Posterior cingulate gyrus (tissue), 11 donors: ENCODE results near the gene ATRNL1.

Source experiments
- DNase-seq, 10 donors: peaks; one replicate each; pipeline versions ENCODE4 v3.0.0 to v3.0.0-alpha.2; 2020 to 2021; ENCODE audit warnings: mixed read lengths in 3 of 10
- intact Hi-C: fragments of 100-400 bp; cut with DNase I; formaldehyde crosslinking; loops from one replicate; pipeline ENCODE4 v1.15.1; 2023

ATRNL1 gene

GRCh38 chr10:115867305-115867704, 774.1 kb downstream of the ATRNL1 start:
- intact Hi-C loops: no loop called here
- no peak for DNase-seq

- intact Hi-C loops: no loop called here
- no peak for DNase-seq
Observed at GRCh38 chr10:115871855-115872254, 778.7 kb downstream of the ATRNL1 start.

DNA sequence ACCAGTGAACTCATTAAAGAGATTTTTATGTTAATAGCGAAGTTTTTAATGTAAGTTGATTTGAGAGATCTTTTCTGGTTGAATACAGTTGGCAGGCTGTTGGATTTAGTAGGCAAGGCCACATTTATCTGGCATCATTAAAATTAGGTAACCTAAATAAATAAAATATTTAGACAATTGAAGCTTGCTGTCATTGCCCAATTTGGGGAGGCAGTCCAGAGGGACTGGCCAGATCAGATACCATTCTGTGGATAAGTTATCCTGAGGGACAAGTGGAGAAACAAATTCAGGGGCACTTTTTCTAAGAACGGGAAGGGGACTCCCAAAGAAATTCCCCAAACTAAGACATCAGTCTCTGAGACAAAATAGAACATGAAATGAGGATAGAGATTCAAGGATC, 782.0 kb downstream of the ATRNL1 start:
- no peak for DNase-seq
- intact Hi-C loops: no loop called here

DNA sequence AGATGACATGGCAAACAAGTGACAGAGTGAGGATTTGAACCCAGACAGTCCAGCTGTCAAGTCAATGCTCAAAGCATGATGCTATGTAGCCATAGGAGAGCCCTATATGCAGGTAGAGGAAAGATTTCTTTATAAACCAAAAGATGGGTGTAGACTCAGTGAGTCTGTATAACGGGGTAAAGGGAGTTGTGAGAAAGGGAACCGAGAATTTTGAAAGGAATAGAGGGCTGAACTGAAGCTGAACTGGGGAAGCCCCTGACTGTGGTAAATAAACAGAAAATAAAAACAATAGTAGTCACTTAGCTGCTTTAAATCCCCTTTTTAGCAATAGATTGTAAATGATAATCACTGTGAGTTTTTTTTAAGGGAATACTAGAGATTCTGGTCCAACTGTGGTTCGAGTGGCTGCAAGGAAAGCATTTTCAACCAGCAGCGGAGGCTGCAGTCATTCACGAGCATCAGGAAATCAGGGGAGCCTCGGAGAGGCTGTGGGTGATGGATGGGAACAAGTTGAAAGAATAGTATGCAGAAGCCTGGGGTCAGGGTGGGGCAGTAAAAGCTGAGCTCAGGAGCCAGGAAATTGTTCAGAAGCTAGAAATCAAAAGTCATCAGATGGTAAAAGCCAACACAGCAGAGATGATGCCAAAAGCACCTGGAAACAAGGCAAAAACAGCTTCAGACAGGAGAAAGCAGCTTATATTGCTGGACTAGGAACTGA, 786.4 kb downstream of the ATRNL1 start:
- DNase-seq: no peak
- intact Hi-C loops: no loop called here

DNA sequence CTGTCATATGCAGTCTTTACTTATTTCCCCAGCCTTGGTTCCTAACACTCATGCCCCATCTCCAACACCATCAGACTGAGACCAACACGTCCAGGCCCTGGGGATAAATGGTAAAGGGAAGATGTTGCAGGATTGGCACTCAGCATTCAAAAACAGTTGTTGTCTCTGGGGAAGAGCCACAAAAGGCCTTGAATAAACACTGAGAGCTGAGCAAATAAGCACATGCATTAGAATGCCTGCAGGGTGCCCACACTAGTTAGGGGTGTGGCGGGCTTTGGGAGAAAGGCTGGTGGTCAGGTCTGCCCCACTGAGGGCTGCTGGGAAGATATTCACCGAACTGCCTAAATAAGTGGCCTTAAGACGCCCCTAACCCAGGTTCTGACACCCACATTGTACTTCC, 788.9 kb downstream of the ATRNL1 start:
- intact Hi-C loops: no loop called here
- no peak for DNase-seq

DNA sequence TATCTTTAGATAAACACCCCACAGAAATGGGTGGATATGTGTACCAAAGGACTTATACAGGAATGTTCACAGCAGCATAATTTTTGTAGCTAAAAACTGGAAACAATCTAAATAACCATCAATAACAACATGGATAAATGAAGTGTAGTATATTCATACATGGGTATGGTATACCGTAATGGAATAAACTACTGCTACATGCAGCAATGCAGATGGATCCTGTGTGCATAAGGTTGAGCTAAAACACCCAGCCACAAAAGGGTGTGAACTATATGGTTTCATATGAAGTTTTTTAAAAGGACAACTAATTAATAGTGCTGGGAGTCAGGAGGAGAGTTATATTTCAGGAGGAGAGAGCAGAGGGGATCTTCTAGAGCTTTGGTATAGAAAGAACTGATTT, 790.2 kb downstream of the ATRNL1 start:
- intact Hi-C loops: no loop called here
- no peak for DNase-seq

DNA sequence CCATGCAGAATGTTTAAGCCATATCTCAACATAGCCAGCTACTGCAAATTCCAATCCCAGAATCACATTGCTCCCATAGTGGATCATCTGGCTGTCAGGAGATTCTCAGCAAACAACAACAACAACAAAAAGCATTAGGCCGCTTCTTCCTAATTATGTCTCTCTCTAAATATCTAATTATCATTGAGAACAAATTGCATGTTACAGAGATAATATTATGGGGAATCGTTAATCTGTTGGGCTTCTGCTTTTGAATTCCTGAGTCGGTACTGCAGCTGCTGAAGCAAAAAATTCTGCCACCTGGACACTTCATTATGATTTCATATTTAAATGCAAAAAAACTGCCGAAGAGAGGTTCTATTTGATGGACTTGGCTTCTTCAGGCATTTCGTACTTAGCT, 791.2 kb downstream of the ATRNL1 start:
- DNase-seq: no peak
- intact Hi-C loops: no loop called here

GRCh38 chr10:115895166-115895565, 802.0 kb downstream of the ATRNL1 start:
- intact Hi-C loops: no loop called here
- no peak for DNase-seq

- DNase-seq: no peak
- intact Hi-C loops: no loop called here
Observed at GRCh38 chr10:115898242-115898641, 805.1 kb downstream of the ATRNL1 start.

DNA sequence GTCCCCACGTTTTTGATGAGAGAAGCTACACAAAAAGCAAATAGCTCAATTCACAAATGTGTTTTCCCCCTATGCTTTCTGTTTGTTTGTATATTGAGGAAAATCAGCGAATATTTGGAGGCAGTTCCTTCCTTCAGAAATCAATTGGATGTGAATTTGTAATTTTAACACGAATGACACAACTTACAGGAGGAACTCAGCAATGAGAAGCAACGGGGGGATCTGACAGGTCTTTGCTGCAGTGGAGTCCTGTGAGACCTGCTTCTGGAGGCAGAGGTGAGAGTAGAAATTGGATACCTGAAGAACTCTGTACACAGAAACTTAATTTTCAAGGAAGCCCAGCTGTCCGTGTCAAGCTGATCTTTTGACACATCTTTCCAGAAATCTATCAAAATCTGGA, 809.4 kb downstream of the ATRNL1 start:
- intact Hi-C loops: no loop called here
- no peak for DNase-seq

DNA sequence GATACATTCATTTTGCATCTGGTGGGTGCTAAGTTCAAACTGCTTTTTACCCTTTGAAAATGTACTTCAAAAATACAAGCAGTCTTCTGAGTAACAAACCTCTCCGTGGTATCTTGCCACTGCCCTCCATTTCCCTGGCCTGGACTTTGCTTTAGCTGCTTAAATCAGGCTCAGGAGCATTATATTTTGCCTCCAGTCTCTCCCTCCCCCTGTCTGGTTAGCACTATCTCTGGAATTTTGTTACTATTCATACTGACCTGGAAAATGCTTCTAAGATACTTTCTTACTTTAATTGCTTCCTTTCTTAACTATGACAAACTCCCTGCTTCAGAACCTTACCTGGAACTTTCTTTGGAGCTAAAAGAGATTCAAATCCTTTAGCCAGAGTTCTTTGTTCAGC, 810.0 kb downstream of the ATRNL1 start:
- intact Hi-C loops: no loop called here
- DNase-seq: no peak

- no peak for DNase-seq
- intact Hi-C loops: no loop called here
Observed at GRCh38 chr10:115903845-115904244, 810.7 kb downstream of the ATRNL1 start.

DNA sequence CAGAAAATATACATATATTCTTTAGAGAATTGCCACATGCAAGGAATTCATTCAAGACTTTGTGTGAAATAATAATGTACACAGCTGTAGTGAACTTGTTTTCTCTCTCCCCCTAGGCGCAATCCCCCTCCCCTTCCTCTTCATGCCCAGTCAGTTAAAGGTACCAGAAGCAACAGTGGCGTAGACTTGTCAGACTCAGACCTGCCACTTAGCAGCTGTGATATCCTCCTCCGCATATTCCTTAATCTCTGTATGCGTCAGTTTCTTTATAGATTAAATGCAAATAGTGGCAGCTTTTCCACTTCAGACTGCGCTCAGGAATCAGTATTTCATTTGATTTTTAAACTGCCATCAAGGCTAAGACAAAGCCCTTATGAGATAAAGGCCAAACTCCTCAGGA, 815.9 kb downstream of the ATRNL1 start:
- intact Hi-C loops: no loop called here
- no peak for DNase-seq

GRCh38 chr10:115909962-115910731, 817.0 kb downstream of the ATRNL1 start:
- intact Hi-C loops: no loop called here
- DNase-seq: no peak

- DNase-seq: no peak
- intact Hi-C loops: no loop called here
Observed at GRCh38 chr10:115914475-115914874, 821.3 kb downstream of the ATRNL1 start.

DNA sequence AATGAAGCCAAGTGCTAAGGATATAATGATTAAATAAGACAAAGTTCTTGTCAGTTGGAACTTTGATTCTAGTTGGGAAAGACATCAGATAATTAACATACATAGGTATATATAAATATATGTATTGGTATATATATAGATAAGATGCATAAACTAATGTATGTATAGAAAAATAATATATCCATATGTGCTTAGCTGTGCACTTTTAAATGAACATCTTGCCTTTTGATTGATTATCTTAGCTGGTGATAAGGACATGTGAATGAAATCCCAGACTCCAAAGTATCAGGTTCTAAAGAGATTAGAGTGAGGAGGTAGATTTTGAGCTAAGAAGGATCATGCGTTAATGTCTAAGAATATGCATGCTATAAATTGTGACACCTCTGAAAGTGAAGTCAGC, 822.3 kb downstream of the ATRNL1 start:
- intact Hi-C loops: no loop called here
- DNase-seq: no peak

DNA sequence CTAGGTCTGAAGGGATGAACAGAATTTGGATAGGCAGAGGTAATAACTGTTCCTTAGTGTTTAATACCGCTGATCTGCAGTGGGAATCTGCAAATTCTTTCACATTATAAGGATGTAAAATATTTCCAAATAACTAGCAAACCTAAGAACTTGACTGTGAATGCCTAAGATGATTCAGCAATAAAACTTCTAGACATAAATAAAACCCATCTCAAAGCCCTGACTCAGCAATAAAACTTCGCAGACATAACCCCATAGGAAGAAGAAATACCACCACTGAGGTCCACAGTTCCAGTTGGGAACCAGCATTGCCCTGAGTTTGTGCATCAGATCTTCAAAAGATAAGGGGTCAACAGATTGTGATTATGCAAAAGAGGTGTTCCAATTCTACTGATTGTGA, 825.6 kb downstream of the ATRNL1 start:
- intact Hi-C loops: no loop called here
- no peak for DNase-seq

DNA sequence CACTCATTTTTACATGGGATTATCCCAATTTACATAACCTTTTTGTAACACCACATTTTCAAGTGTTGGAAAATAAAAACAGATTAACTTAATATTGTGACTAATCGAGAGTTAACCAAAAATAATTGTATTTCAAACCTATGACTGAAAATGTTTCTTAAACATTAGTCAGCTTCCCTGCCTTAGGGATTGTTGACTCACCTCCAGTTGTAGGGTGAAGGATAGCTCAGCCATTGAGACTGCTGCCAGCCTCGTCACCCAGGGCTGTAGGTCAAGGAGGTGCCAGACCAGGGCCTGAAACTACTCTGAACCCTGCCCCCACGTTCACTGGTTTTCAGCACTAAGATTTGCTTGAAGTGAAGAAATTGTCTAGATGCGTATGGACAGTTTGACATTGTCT, 828.6 kb downstream of the ATRNL1 start:
- DNase-seq: no peak
- intact Hi-C loops: no loop called here

DNA sequence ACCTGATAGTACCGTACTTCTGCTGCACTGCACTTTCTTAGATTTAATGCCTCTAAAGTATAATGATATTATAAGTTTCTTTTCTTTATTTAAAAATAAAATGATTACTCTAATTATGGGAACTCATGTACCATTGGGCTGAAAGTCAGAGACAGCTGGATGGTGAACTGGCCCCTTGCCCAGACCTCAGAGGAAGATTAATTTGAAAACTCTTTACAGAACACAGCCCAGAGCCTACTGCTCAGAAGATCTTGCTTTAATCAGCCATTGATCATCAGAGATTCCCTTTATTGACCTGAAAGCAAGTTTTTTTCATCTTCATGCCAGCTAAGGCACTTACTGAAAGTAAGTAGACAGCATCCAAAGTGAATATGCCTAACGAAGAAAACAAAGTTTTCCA, 838.1 kb downstream of the ATRNL1 start:
- intact Hi-C loops: no loop called here
- DNase-seq: no peak

- intact Hi-C loops: no loop called here
- no peak for DNase-seq
Observed at GRCh38 chr10:115932099-115932498, 838.9 kb downstream of the ATRNL1 start.

- intact Hi-C loops: no loop called here
- DNase-seq: no peak
Observed at GRCh38 chr10:115933098-115933497, 839.9 kb downstream of the ATRNL1 start.

DNA sequence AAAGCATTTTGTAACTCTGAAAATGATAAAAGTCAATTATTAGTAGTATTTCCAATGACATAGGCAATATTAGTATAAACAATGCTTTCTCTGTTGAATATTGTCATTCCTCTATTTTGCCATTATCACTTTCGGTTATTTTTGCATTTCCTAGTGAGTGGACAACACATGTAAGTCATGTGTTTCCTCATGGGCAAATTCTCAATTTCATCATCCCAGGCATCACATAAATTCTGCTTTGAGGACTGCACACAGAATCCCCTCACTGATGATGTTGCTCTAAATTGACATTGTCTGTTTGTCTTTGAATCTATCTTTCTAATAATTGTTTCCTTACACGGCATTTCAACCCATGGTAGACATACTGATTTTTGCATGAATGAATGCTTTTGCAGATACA, 842.6 kb downstream of the ATRNL1 start:
- intact Hi-C loops: no loop called here
- DNase-seq: no peak
